GM20431 (cell line): ENCODE measurements around the gene PSMA5.
"Not testable (repeated sequence)": the region's sequence is repeated elsewhere in the genome, so short reads cannot be mapped to it uniquely, and the experiment has no call there.

Experiments
- in situ Hi-C: fragments of 300-500 bp; cut with MseI, MboI; formaldehyde crosslinking; loops from one replicate; pipeline ENCODE4 v1.15.0; 2020; ENCODE audit warnings: low sequenced_read_pairs; ENCODE audit not compliant: unreplicated experiment

The PSMA5 gene

GRCh38 chr1:109394591-109395281 is 31.5 kb downstream of the PSMA5 start:
- in situ Hi-C loops, result no loop called here

DNA sequence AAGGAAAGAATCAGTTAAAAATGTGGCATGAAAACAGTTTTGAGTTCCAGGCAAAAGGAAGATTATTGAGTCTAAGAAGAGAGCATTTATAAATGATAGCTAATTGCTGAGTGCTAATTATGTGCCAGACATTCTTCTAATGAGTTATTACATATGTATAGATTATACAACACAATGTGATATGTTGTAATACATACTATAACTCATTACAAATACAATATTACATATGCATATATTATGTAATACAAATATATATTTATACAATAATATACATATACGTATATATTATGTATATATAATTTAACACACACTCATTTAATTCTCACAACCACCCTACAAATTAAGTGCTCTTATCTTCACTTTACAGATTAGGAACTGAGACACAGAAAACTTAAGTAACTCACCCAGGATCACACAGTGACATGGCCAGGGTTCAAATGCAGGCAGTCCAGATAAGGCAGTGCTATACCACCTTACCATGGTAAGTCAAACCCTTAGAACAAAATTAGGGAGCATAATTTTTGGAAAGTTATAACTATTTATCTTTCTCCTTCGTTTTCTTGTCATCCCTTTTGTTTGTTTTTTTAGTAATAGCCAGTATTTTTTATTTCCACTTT is 32.5 kb downstream of the PSMA5 start:
- in situ Hi-C loops, result no loop called here

GRCh38 chr1:109392788-109393616 is 33.2 kb downstream of the PSMA5 start:
- in situ Hi-C loops, result no loop called here

DNA sequence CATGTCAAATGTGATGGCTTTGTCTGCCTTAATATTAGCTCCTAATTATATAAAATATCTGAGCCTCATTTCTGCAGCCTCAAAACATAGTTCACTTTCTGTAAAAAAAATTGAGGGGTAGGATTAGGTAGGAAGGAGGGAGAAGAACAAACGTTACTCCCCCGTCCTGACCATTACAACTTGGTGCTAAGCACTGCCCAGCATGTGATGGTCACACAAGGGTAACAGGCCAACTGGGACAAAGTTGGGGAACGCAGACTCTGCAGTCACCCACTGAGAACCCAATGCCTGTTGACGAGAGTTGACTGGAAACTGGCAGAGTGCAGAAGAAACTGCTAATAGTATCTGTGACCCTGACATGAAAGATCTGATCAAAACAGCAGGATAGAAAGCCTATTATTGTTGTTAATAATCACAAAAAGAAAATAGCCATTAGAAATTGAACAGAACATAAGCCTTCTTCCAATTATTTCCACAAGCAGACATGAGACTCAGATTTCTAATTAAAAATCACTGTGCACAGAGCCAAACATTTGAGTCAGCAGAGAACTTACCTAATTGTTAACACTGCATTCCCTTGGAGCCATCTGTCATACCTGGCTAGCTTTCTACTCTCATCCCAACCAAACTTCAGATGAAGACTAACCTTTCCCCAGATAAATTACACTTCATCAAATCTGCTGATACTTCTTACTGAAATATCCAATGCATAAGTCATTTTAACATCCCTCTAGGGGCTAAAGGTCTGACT is 34.0 kb downstream of the PSMA5 start:
- in situ Hi-C loops, result no loop called here

DNA sequence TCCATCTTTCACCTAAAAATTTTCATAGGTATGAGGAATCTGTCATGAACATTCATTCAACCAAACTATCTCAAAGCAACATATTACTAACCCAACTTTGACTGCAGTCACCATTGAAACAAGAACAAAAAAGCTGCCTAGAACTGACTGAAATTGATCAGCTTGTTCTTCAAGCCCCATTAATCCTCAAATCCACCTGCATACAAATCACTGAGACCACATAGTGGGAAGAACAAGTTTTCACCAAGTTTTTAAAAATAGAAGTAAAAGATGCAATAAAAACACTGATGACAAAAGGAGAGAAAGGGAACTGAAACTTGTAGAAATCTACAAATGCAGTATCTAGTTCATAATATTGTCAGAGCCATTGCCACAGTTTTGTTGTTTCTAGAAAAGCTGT is 34.6 kb downstream of the PSMA5 start:
- in situ Hi-C loops, result no loop called here

DNA sequence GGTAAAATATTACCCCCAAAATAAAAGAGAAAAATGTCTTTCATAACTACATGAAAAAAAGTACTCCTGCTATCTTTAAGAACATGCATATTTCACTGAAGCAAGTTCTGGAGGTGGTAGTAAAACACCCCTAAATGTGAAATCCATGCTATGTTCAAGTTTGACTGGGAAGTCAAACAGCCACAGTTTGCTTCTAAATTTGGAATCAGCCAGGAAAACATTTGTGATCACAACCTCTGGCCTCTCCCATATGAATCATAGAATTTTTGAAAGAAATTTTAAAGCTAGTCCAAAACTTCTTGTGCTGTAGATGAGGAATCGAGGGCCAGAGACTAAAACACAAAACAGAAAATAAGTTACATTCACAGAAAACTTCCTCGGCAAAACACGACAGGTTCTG is 35.1 kb downstream of the PSMA5 start:
- in situ Hi-C loops, result no loop called here

GRCh38 chr1:109389638-109390341 is 36.5 kb downstream of the PSMA5 start:
- in situ Hi-C loops, result no loop called here

DNA sequence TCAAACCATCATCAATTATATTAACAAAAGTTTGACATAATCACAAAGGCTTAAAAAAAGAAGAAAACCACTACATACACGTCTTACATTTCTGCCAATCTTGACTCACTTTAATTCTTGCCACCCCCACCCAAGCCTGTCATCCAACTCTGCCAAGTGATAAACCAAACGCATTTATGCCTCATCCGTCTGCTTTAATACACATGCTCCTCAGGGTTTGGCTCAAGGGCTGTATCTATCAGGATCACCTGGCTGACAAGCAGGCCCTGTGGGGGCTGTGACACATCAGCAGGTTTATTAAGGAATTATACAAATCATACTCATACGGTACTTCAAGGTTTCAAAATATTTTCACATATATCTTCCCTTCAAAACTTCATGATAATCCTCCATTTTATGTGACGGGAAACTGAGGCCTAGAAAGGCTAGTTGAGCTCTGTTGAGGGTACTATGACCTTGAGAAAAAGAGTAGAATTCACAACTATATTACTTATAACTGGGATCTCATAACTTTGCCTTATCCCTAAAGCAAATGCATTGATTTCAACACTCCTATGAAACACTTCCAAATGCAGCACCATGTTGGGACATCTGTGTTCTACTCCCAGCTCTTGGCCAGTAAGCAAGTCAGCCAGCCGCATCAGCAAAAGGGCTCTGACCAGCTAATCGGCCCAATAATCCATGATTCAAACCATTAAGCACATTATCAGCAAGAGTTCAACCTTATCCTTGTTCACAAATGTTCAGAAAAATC is 37.2 kb downstream of the PSMA5 start:
- in situ Hi-C loops, result no loop called here

DNA sequence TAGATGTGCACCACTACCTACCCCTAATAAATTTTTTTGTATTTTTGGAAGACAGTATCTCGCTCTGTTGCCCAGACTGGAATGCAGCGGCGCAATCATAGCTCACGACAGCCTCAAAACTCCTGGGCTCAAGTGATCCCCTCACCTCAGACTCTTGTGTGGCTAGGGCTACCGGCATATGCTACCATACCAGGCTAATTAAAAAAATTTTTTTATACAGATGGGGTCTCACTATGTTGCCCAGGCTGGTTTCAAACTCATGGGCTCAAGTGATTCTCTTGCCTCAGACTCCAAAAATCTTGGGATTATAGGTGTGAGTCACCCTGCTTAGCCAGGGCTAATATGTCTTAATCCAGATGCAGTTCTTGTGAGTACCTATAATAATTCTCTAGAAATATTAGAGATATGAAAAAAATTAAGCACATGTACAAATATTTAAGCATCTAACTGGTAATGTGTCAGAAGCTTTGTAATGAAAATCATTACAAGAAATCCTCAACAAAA is 38.0 kb downstream of the PSMA5 start:
- in situ Hi-C loops, result no loop called here

GRCh38 chr1:109386054-109386717 is 40.1 kb downstream of the PSMA5 start:
- in situ Hi-C loops, result no loop called here

- in situ Hi-C loops, result no loop called here
These were observed 40.8 kb downstream of the PSMA5 start for GRCh38 chr1:109385417-109385816.

DNA sequence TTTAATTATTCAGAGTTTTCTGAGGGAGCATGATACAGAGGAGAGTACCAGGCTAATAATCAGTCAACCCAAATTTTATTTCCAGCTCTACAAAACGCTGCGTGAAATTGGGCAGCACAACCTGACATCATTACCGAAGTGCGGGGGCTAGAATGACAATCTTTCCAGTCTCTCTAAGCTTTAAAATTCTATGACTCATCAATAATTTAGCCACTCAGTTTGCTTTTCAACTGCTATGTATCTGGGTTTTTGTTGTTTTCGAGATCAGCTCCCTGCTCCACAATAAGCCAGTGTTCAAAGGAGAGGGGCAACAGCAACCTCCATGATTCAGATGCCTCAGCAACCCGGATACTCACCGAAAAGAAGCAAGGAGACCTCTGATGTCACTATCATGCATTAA is 42.4 kb downstream of the PSMA5 start:
- in situ Hi-C loops, result no loop called here

- in situ Hi-C loops, result no loop called here
These were observed 43.0 kb downstream of the PSMA5 start for GRCh38 chr1:109383087-109383779.

- in situ Hi-C loops, result no loop called here
These were observed 44.7 kb downstream of the PSMA5 start for GRCh38 chr1:109381573-109381972.

DNA sequence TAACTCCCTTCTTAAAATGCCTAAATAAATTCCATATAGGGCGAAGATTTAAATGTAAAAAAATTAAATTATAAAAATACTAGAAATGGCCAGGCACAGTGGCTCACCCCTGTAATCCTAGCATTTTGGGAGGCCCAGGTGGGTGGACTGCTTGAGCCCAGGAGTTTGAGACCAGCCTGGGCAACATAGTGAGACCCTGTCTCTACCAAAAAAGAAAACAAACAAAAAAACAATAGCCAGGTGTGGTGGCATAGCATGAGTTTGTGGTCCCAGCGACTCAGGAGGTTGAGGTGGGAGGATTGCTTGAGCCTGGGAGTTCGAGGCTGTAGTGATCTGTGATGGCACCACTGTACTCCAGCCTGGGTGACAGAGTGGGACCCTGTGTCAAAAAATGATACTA is 46.3 kb downstream of the PSMA5 start:
- in situ Hi-C loops, result no loop called here

GRCh38 chr1:109379422-109379821 is 46.8 kb downstream of the PSMA5 start:
- in situ Hi-C loops, result no loop called here

GRCh38 chr1:109377698-109378097 is 48.5 kb downstream of the PSMA5 start:
- in situ Hi-C loops, result no loop called here

DNA sequence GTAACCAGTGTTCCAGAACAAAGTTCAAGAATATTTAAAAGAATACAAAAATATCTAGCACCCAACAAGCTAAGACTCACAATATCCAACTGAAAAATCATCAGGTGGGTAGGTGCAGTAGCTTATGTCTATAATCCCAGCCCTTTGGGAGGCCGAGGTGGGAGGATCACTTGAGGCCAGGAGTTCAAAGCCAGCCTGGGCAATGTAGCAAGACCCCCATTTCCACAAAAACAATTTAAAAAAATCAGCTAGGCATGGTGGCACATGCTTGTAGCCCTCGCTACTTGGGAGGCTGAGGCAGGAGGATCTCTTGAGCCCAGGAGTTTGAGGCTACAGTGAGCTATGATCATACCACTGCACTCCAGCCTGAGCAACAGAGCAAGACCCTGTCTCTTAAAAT is 52.6 kb downstream of the PSMA5 start:
- in situ Hi-C loops, result not testable (repeated sequence)
